Chondrocyte (in vitro differentiated cells): Measurements from ENCODE around the gene COL4A2. TPM values are rescaled to one million over a fixed set of nuclear protein-coding genes. Genes with fewer than 3 reads are reported as not detected.

ENCODE experiments used
- DNase-seq: peaks from one replicate; pipeline ENCODE4 v3.0.0; 2021; ENCODE audit warnings: mixed read lengths, low spot score
- H3K27ac Mint-ChIP-seq: one replicate; pipeline ENCODE4 v1.8.0; 2021; ENCODE audit warnings: mild to moderate bottlenecking, moderate library complexity, mixed read lengths; ENCODE audit not compliant: unreplicated experiment
- H3K27me3 Mint-ChIP-seq: 2 replicates; pipeline ENCODE4 v1.8.0; 2021; ENCODE audit warnings: low read depth, mixed read lengths
- H3K36me3 Mint-ChIP-seq: 2 replicates; pipeline ENCODE4 v1.8.0; 2021; ENCODE audit warnings: low read depth, mixed read lengths
- H3K4me1 Mint-ChIP-seq: 2 replicates; pipeline ENCODE4 v1.8.0; 2021; ENCODE audit warnings: low read depth, mild to moderate bottlenecking, mixed read lengths
- H3K4me3 Mint-ChIP-seq: one replicate; pipeline ENCODE4 v1.8.0; 2021; ENCODE audit warnings: mild to moderate bottlenecking, moderate library complexity, mixed read lengths; ENCODE audit not compliant: unreplicated experiment
- H3K9me3 Mint-ChIP-seq: 2 replicates; pipeline ENCODE4 v1.8.0; 2021; ENCODE audit warnings: low read depth, mixed read lengths
- CTCF ChIP-seq: fragments of 200-600 bp; sonication (generic); IDR thresholded peaks from 2 replicates; pipeline ENCODE4 v1.5.0; 2021; ENCODE audit warnings: antibody characterized with exemption, mild to moderate bottlenecking, moderate library complexity
- total RNA-seq: library from RNA; stranded (reverse); gene quantifications from 3 replicates; pipeline ENCODE4 v1.2.1, GENCODE V29; 2021

COL4A2 gene
- total RNA-seq, 1 donor from 2014 or later = 2,366 TPM

- H3K4me3 Mint-ChIP-seq = peak overlapping the region; percentile 44
- peaks cover 62% of the 10 kb centered on the region for H3K4me1 Mint-ChIP-seq
- H3K27ac Mint-ChIP-seq = peak overlapping the region; percentile 92
- no peak for DNase-seq
- H3K36me3 Mint-ChIP-seq = peaks cover 72% of the 10 kb centered on the region
- no peak for TF ChIP-seq CTCF
- no peaks in the 10 kb centered on the region for H3K27me3 Mint-ChIP-seq
- H3K9me3 Mint-ChIP-seq = no peaks in the 10 kb centered on the region
These were observed 125.9 kb downstream of the COL4A2 start for GRCh38 chr13:110433014-110433413.

GRCh38 chr13:110434629-110435028 is 127.5 kb downstream of the COL4A2 start:
- H3K9me3 Mint-ChIP-seq = no peaks in the 10 kb centered on the region
- no peak for TF ChIP-seq CTCF
- no peaks in the 10 kb centered on the region for H3K27me3 Mint-ChIP-seq
- peaks cover 72% of the 10 kb centered on the region for H3K4me1 Mint-ChIP-seq
- H3K27ac Mint-ChIP-seq = no peak overlapping the region
- DNase-seq = no peak
- H3K36me3 Mint-ChIP-seq = peaks cover 70% of the 10 kb centered on the region
- no peak overlapping the region for H3K4me3 Mint-ChIP-seq

GRCh38 chr13:110435331-110435730 is 128.2 kb downstream of the COL4A2 start:
- TF ChIP-seq CTCF = no peak
- no peak for DNase-seq
- no peak overlapping the region for H3K4me3 Mint-ChIP-seq
- no peaks in the 10 kb centered on the region for H3K9me3 Mint-ChIP-seq
- no peaks in the 10 kb centered on the region for H3K27me3 Mint-ChIP-seq
- peaks cover 76% of the 10 kb centered on the region for H3K4me1 Mint-ChIP-seq
- peak overlapping the region; percentile 37 for H3K27ac Mint-ChIP-seq
- H3K36me3 Mint-ChIP-seq = peaks cover 74% of the 10 kb centered on the region

GRCh38 chr13:110436276-110436675 is 129.2 kb downstream of the COL4A2 start:
- Mint-ChIP-seq H3K27me3 (no peaks in the 10 kb centered on the region), H3K36me3 (peaks cover 73% of the 10 kb centered on the region), H3K9me3 (no peaks in the 10 kb centered on the region), H3K4me1 (peaks cover 78% of the 10 kb centered on the region), H3K4me3 (no peak overlapping the region), H3K27ac (peak overlapping the region; percentile 87)
- TF ChIP-seq CTCF = no peak
- DNase-seq = no peak

GRCh38 chr13:110436786-110437370 is 129.8 kb downstream of the COL4A2 start:
- peaks cover 71% of the 10 kb centered on the region for H3K36me3 Mint-ChIP-seq
- H3K27ac Mint-ChIP-seq = peak overlapping the region; percentile 87
- no peak for TF ChIP-seq CTCF

More at GRCh38 chr13:110436786-110437370, 129.8 kb downstream of the COL4A2 start:
- Mint-ChIP-seq H3K4me1 (peaks cover 78% of the 10 kb centered on the region), H3K9me3 (no peaks in the 10 kb centered on the region), H3K4me3 (no peak overlapping the region), H3K27me3 (no peaks in the 10 kb centered on the region)
- DNase-seq = no peak
